NCI-H2171 treated with DMSO at 0.1 percent for 48 hours (cell line): Measurements from ENCODE around the gene TRIM2.
A peak's percentile ranks its signal among the peaks of the same experiment; 100 is the strongest.
"Not testable (repeated sequence)": the region's sequence is repeated elsewhere in the genome, so short reads cannot be mapped to it uniquely, and the experiment has no call there.

ENCODE experiments used
- DNase-seq: peaks from one replicate; lab custom pipeline; 2025; lab: John Stamatoyannopoulos, UW

The TRIM2 gene

DNA sequence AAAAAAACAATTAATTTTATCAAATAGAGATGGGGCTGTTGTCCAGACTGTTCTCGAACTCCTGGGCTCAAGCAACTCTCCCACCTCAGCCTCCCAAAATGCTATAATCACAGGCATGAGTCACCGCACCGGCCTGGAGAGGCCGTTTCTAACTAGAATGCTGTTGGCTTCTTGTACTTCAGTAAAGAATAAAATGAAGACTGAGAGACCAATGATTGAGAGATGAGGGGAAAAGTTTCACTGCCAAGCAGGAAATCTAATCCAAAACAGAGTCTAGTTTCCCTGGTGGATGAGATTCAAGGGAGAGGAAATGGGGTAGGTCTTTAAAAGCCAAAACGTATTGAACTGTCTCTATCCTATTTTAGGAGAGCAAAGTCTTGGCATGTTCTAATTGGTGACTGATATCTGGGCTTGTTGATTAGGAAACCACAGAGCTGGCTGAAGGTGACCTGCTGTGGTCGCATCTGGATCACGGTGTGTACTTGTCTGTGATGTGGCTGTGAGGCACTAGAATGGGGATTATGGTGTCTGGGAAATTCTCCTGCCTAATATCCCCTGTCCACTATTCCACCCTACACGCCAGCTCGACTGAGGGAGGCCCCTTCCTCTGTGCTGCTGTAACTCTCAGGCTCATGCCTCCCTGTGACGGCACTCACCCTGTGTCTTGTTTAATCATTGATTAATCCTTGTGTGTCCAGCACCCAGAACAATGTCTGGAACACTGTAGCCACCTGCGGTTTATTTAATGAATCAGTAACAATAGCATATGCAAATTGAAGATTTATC, 15.0 kb upstream of the TRIM2 start:
- DNase-seq = no peak

DNA sequence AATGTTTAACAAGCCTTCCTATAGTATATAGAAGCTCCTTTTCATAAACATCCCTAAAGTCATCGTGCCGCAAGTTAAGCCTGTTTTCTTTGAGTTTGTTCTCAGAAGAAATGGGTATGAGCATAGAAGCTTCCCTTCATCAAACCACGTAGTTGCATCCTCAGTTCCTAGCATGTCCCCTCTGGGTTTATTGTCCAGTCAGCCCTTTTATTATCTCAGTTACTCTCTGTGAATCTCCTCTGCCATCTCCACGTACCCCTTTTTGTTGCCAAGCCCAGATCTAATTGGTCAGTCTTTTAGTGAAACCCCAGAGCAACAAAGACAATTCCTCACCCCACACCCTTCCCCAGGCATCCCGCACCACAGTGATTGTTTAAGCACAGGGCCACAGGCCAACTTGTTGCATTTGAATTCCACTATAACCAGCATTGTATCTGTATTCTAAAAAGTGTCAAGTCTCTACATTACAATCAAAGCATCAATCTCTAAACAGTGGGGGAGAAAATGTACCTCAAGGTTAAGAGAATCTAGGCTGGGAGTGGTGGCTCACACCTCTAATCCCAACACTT, 12.4 kb upstream of the TRIM2 start:
- no peak for DNase-seq

DNA sequence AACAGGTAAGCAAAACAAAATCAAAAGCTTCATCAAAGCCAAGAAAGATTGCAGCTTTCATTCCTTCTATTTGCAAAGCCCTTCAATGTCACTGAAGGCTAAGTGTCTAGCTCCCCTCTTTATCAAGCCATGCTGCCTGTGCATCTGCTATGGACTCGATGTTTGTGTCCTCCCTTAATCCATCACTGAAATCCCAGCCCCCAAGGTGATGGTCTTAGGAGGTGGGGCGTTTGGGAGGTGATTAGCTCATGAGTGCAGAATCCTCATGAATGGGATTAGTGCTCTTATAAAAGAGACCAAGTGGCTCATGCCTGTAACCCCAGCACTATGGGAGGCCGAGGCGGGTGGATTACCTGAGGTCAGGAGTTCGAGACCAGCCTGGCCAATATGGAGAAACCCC, 6.9 kb upstream of the TRIM2 start:
- no peak for DNase-seq

DNA sequence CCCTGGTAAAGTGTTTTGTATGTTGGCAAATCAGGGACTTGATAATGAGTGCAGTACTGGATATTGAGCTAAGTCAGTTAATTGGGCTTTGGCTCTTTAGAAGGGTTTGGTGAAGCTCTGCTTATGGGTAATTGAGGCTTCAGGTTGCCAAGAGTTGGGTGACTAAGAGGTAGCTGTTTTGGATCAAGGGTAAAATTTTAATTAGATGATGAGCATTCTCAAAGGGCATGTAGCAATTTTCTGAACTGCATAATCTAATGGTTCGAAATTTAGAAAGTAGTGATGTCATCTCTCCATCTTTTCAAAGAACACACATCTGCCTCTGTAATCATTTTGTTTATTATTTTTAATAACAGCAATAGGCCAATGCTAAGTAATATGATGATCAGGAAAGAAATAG, 5.5 kb upstream of the TRIM2 start:
- DNase-seq = no peak

DNA sequence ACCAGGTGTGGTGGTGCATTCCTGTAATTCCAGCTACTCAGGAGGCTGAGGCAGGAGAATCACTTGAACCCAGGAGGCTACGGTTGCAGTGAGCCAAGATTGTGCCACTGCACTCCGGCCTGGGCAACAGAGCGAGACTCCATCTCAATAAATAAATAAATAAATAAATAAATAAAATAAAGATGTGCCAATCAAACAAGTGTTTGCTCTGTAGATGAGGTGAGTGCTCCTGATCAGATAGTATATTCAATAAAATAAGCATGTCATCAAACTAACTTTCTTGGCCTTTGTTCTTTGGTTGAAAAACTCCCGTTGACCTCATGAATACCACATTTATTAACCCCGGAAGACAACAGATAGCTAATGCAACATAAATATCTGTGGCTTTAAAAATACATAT, 497 bp upstream of the TRIM2 start:
- not testable (repeated sequence) for DNase-seq

DNA sequence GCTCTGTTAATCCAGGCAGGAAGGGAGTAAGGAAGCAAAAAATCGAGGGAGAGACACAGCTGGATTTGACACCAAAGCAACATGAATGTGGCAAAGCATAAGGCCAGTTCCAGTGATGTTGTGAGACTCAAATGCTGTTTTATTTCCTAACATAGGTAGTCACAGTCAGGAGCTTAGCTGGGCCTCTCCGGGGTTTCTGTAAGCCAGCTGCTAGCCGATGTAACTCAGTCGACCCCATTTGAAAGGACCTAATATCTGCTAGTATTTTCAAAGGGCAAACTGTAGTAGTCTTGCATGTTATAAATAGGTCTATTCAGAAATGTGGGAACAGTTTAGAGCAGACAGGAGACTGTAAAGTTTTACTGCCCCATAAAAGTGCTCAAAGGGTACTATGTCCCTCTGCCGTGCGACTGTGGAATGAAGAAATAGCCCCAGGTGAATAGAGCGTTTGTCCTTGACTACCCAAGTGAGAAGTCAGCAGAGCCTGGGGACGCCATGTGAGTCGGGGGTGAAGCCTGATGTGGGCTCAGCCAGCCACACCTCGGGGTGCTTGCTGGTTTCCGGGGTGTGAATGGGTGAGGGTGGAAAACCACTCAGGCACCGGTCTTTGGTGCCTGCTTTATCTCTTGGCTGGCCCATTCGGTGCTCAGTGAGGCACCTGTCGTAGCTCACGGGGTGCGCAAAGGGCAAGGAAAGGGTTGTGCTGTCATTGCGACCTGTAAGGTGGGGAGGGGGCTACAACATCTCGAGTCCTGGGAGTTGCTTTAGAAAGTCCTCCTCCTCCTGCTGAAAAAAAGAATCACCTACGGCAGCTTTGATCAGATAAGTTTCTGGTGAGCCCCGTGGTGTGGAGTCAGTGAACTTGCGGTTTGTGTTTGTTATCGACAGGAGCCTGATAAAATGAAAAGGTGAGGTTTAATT, 745 bp downstream of the TRIM2 start:
- DNase-seq = peak; percentile 19

DNA sequence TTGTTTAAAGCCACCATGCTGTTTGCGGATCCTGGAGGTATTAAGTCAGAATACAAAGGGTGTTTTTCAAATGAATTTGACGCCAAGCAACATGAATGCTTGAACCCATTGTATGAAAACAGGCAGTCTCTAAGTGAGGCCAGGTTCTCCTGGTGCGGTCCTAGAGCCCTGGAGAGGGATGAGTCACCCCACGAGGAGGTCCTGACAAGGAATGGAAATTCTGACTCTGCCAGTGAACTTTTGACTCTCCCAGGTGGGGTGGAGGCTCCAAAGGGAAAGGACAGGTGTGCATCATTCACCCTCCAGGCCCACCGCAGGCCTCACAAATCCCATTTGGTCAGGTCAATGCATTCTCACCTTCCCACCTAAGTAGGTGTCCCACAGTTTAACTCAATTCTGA, 1.5 kb downstream of the TRIM2 start:
- DNase-seq = no peak

DNA sequence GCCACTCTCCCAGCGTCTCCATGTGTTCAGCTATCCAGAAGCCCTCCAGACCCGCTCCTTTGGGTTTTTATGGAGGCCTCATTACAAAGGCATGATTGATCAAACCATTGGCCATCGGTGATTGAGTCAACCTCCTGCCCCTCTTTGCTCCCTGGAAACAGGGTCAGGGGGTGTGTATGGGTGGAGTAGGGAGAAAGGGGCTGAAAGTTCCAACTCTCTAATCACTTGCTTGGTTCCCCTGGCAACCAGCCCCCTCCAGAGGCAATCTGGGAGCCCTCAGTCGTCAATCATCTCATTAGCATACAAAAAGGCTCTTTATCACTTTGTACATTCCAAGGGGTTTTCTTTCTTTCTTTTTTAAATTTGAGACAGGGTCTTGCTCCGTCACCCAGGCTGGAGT, 2.3 kb downstream of the TRIM2 start:
- DNase-seq = no peak

DNA sequence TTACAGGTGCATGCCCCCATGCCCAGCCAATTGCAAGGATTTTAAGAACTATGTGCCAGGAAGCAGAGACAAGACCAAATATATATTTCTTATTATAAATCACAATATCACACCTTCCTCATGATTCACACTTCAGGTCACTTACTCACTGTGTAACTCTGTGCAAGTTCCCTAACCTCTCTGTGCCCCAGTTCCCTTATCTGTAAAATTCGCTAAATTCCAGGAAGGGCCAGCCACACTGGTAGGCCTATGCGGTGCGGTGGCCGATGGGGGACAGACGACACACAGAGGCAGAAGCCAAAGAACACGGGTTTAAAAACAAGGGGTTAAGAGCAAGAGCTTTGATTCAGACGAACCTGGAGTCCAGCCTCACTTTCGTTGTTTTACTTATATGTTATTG, 2.8 kb downstream of the TRIM2 start:
- DNase-seq = no peak

DNA sequence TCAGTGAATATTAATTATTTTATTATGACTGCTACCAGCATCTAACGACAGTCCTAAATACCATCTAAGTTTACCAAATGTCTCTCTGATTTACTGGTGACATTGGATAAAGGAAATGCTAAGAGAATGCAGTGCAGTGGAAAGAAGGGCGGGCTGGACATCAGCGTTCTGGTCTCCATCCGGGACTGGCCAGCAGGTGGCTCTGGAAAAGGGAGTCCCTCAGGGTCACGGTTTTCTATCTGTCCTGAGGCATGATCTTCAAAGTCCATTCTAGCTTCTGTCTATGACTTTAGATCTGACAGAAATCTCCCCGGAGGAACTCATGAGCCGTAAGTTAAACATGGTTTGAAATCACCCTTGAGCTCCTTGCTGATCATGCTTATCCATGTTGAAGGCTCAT, 3.3 kb downstream of the TRIM2 start:
- no peak for DNase-seq

DNA sequence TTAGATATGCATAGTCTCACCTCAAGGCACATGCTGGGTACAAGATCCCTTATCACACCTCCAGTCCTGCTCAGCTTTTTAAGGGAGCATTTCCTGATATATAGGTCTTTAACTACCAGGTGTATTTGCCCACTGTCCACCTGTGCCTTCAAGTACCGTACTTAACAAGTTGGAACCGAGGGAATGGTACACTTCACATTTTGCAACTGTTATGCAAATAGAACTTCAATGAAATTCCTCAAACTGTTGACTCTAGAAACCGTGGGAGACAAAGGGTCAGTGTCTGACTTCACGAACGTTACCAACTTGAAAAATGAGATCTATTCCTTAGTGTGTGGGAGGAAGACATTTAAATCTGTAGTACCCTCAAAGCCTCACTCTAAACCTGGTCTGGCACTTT, 5.2 kb downstream of the TRIM2 start:
- DNase-seq = no peak

DNA sequence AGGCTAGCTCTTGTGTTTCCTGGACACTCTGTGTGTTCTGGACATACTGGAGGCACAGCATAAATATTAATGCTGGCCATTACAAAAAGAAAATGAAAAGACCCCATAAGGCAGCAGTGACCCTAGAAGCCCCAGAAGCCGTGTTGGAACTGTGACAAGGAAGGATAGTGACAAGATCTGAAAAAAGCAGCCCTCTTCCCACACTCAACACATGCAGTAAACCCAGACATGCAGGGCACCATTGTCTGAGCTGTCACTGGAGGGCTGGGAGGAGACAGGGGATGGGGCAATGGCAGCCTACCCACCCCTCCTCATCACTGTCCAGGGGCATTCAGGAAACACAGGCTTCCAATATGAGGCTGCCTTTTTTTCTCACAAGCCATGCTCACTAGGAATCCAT, 6.5 kb downstream of the TRIM2 start:
- no peak for DNase-seq

DNA sequence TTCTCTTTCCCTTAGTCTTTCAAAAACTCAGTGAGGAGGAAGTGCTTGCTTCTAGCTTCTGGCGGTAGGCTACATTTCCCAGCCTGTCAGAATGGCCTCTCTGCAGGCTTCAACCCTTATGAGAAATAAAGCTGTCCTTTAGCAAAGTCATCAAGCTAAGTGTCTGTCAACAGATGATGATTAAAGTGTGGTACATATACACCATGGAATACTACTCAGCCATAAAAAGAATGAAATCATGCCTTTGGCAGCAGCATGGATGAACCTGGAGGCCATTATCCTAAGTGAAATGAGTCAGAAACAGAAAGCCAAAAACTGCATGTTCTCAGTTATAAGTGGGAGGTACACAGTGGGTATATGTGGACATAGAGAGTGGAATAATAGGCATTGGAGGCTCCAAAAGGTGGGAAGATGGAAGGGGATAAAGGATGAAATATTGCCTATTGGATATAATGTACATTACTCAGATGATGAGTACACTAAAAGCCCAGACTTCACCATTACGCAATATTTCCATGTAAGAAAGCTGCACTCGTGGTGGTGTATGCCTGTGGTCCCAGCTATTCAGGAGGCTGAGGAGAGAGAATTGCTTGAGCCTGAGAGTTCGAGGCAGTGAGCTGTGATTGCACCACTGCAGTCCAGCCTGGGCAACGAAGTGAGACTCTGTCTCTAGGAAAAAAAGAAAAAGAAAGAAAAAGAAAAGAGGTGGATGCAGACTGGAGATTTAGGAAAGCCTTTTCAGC, 7.9 kb downstream of the TRIM2 start:
- no peak for DNase-seq

DNA sequence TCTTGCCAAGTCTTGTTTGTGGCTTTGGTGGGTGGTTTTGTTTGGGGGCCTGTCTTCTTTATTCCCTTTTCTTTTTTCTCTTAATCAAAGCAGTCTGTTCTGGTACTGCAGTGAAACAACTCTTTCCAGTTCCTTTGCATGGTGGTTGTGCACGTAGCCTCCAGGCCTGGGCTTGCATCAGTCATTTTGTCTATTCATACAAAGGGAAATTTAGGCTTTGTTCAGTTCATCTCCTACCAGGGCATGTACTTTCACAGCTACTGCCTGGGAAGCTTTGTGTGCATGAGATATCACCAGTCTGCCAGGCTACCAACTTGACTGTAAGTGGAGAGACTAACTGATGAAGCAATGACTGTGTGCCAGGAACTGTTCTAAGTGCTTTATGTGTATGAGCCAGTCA, 8.5 kb downstream of the TRIM2 start:
- DNase-seq = no peak

DNA sequence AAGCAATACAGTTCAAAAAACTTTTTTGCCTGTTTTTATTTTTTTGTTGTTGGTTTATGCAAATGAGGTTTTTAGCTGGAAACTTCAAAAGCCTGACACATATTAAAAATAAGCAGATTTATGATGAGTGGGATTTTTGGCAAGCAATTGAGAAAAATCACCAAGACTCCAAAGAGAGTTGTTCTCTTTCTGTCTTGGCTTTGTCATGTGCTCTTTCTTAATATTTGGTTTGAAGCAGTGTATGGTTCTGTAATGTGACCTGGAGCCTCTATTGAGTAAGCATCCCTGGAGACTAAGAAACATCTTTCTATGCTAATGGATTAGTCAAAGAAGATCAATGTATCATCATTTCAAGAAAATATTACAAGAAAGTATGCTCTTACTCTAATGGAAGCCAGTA, 11.7 kb downstream of the TRIM2 start:
- DNase-seq = peak; percentile 4

DNA sequence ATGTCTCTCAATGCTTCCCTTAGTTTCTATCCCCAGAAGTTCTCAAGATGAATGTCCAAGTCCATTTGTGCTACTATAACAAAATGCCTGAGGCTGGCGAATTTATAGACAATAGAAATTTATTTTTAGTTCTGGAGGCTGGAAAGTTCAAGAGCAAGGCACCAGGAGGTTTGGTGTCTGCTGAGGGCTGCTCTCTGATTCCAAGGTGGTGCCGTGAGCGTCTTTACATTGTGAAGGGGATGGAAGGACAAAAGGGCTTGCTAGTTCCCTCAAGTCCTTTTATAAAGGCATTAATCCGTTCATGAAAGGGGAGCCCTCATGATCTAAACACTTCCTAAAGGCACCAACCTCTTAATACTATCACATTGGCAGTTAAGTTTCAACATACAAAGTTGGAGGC, 12.3 kb downstream of the TRIM2 start:
- DNase-seq = no peak

DNA sequence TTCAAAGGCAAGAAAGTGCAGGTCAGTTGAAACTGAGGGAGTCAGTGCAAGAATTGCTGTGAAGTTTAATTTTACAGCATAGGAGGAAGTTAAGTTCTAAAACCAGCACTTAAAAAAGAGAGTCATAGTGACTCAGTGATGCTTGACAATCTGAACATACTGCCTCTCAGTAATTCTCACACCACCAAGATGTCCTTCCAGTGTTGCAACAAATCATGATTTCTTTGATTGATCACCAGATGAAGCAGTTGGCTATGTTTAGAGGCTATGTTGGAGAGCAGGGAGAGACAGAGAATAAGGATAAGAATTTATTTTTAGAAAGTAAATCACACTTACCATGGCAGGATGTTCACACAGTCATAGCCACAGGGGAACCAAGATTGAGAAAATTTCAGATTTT, 13.2 kb downstream of the TRIM2 start:
- DNase-seq = no peak

DNA sequence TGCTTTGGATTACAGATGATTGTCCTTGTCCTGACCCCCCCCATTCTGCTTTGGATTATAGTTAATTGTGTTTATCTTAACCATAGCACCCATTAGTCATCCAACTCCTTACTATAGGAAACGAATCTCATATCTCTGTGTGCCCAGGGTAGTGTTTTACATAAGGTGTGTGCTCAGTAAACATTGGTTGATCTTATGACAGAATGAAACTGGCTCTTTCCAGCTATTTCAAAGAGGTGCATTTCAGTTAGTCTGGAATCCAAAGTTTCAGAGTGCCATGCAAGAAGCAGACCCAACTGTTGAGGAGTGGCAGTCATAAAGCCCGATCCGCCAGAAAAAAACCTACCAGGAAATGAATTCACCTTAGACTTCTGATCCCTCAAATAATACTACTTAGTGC, 14.7 kb downstream of the TRIM2 start:
- DNase-seq = no peak

DNA sequence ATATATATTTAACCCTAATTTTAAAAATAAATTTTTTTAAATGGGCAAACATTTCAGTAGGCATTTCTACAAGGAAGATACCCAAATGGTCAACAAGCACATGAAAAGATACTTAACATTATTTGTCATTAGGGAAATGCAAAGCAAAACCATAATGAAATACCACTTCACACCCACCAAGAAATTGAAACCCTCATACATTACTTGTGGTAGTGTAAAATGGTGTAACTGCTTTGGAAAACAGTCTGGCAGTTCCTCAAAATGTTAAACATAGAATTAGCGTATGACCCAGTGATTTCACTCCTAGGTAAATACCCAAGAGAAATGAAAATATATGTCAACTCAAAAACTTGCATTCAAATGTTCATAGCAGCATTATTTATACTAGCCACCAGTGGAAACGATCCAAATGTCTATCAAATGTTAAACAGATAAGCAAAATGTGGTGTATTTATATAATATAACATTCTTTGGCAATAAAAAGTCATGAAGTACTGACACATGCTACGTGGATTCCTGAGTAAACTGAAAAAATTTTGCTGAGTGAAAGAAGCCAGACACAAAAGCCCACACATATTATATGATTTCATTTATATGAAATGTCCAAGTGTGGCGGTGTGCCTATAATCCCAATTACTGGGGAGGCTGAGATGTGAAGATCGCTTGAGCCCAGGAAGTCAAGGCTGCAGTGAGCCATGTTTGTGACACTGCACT, 16.6 kb downstream of the TRIM2 start:
- no peak for DNase-seq

DNA sequence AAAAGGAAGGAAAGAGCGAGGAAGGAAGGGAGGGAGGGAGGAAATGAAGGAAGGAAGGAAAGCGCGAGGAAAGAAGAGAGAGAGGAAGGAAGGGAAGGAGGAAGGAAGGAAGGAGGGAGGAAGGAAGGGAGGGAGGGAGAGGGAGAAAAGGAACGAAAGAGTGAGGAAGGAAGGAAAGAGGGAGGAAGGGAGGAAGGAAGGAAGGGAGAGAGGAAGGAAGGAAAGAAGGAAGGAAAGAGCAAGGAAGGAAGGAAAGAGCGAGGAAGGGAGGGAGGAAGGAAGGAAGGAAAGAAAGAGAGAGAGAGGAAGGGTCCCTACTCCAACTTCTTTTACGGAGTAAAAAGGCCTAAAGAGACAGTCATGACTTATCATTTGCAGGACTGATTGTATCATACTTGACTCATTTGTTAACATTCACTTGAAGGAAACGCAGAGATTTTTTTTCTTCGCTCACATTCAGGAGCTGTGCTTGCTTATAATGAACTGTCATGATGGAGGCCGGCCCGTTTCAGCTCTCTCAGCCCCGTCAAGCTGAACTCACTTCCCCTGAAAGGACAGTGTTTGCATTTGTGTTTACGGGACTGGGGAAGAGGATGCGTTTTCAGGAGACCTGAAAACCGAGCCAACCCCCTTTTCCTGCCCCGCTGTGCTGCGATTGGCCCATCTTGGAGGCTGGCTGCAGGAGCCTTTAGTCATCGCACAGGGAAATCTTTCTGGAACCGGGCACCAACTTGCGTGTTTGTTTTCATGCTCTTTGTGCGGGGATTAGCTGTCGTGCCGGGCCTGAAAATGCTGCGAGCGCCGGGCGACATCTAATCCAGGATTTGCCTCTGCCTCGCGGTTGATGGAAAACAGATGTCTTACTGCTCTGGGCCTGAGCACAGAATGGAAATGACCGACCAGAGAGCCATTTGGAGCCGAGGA, 17.8 kb downstream of the TRIM2 start:
- peak; percentile 59 for DNase-seq
